ENCODE measurements around the gene EDEM3. TPM values are rescaled to one million over a fixed set of nuclear protein-coding genes. Genes with fewer than 3 reads are reported as not detected.
"Not testable (repeated sequence)": the region's sequence is repeated elsewhere in the genome, so short reads cannot be mapped to it uniquely, and the experiment has no call there.

EDEM3 gene
- total and polyA plus RNA-seq, 9 donors: 7.1 to 22.7 (median 18.5) TPM

GRCh38 chr1:184684285-184685074 is 70.2 kb downstream of the EDEM3 start:
- H3K36me3 ChIP-seq: no peaks in the 10 kb centered on the region
- no peak overlapping the region for H3K27ac ChIP-seq
- no peaks in the 10 kb centered on the region for H3K9me3 ChIP-seq
- peak in 1 of 5 donors; percentile 44 for DNase-seq
- intact Hi-C loops (cut with DNase I): loop anchor here in 2 of 4 donors (10.0 kb wide), 2 partner anchors 460 to 610 kb away; no protein-coding TSS in a partner anchor
- WGBS, 3 donors: 51 to 53% (median 52%) methylated on average over 11 of the region's 11 CpGs
- no peaks in the 10 kb centered on the region for H3K27me3 ChIP-seq
- no peak for TF ChIP-seq POLR2A (IDR thresholded peaks at IDR 0.05)
- TF ChIP-seq EP300 (IDR thresholded peaks at IDR 0.05): no peak
- no peak for TF ChIP-seq CTCF (IDR thresholded peaks at IDR 0.05)
- no peak overlapping the region for H3K4me3 ChIP-seq
- H3K4me1 ChIP-seq (ENCODE audit: insufficient read depth): no peaks in the 10 kb centered on the region

GRCh38 chr1:184682956-184683355 is 71.7 kb downstream of the EDEM3 start:
- no peak for TF ChIP-seq POLR2A (IDR thresholded peaks at IDR 0.05)
- TF ChIP-seq CTCF (IDR thresholded peaks at IDR 0.05): no peak
- TF ChIP-seq EP300 (IDR thresholded peaks at IDR 0.05): no peak
- intact Hi-C loops (cut with DNase I): loop anchor here in 2 of 4 donors (10.0 kb wide), 2 partner anchors 458 to 608 kb away; no protein-coding TSS in a partner anchor
- Histone ChIP-seq H3K27me3 (no peaks in the 10 kb centered on the region), H3K27ac (no peak overlapping the region), H3K4me1 (ENCODE audit: insufficient read depth) (no peaks in the 10 kb centered on the region), H3K4me3 (no peak overlapping the region), H3K9me3 (no peaks in the 10 kb centered on the region), H3K36me3 (no peaks in the 10 kb centered on the region)
- WGBS, 3 donors: 91 to 95% (median 92%) methylated on average over 3 of the region's 3 CpGs
- DNase-seq: no peak

DNA sequence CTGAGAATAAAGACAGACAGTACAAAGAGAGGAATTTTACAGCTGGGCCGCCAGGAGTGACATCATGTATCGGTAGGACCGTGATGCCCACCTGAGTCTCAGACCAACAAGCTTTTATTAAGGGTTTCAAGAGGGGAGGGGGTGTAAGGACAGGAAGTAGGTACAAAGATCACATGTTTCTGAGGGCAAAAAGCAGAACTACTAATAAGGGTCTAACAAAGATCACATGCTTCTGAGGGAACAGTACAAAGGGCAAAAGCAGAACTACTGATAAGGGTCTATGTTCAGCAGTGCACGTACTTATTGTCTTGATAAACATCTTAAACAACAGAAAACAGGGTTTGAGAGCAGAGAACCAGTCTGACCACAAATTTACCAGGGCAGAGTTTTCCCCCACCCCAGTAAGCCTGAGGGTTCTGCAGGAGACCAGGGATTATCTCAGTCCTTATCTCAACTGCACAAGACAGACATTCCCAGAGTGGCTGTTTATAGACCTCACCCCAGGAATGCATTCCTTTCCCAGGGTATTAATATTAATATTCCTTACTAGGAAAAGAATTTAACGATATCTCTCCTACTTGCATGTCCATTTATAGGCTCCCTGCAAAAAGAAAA is 73.9 kb downstream of the EDEM3 start:
- H3K4me3 ChIP-seq; H3K9me3 ChIP-seq; DNase-seq; H3K4me1 ChIP-seq (ENCODE audit: insufficient read depth); H3K36me3 ChIP-seq; H3K27me3 ChIP-seq; H3K27ac ChIP-seq: not testable (repeated sequence)
- intact Hi-C loops (cut with DNase I): loop anchor here in 2 of 4 donors (10.0 kb wide), 2 partner anchors 456 to 606 kb away; no protein-coding TSS in a partner anchor
- 93 to 98% (median 95%) methylated on average over 5 of the region's 5 CpGs for WGBS, 3 donors

GRCh38 chr1:184679472-184679871 is 75.2 kb downstream of the EDEM3 start:
- H3K4me1 ChIP-seq (ENCODE audit: insufficient read depth); intact Hi-C loops (cut with DNase I); H3K9me3 ChIP-seq; H3K36me3 ChIP-seq; H3K27ac ChIP-seq; H3K27me3 ChIP-seq; H3K4me3 ChIP-seq; DNase-seq: not testable (repeated sequence)
- 79 to 82% (median 79%) methylated on average over 3 of the region's 3 CpGs for WGBS, 3 donors

- no peaks in the 10 kb centered on the region for H3K27me3 ChIP-seq
- intact Hi-C loops (cut with DNase I): no loop called here
Measured at GRCh38 chr1:184677344-184677743, 77.3 kb downstream of the EDEM3 start.

More at GRCh38 chr1:184677344-184677743, 77.3 kb downstream of the EDEM3 start:
- Histone ChIP-seq H3K27ac (no peak overlapping the region), H3K4me3 (no peak overlapping the region), H3K9me3 (no peaks in the 10 kb centered on the region), H3K4me1 (ENCODE audit: insufficient read depth) (no peaks in the 10 kb centered on the region), H3K36me3 (no peaks in the 10 kb centered on the region)
- no peak for TF ChIP-seq EP300 (IDR thresholded peaks at IDR 0.05)
- TF ChIP-seq CTCF (IDR thresholded peaks at IDR 0.05): no peak
- no peak for TF ChIP-seq POLR2A (IDR thresholded peaks at IDR 0.05)
- no peak for DNase-seq
